ENCODE data around the gene AGO3. TPM values are rescaled to one million over a fixed set of nuclear protein-coding genes. Genes with fewer than 3 reads are reported as not detected.
A peak's percentile ranks its signal among the peaks of the same experiment; 100 is the strongest.

The AGO3 gene
- total and polyA plus RNA-seq, 10 of the 15 experiments (the other 5 are each of a cell fraction or from before 2014, with no cell fraction given), result 3.9 to 35.2 (median 12.5) TPM

DNA sequence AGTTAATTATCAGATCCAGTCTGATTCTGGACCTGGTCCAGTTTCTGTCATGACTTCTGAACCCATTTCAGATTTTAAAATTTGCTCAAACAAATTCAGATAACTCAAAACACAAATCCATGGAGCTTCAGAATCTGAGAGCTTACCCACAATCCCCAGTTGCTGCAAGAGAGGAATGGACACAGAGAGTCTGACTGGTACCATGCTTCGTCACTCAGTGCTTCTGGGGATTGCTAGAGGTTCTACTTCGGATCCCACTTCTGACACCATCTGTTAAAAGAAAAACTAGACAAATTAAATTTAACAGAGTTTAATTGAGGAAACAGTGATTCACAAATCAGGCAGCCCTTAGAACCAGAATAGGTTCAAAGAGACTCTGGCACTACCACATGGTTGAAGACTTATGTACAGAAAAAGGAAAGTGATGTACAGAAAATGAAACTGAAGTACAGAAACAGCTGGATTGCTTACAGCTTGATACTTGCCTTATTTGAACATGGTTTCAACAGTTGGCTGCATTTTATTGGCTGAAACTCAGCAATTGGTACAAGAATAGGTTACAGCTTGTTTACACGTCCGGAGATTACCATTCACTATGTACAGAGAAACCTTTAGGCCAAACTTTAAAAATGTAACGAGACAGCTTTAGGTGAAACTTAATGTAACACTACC lies 92.3 kb downstream of the AGO3 start (continued):
- TF ChIP-seq NFYB (IDR thresholded peaks at IDR 0.05; ENCODE audit: insufficient read depth, low read depth, low read length) (peak; percentile 54; the same call in 1 of the 2 replicates), GABPA (IDR thresholded peaks at IDR 0.05; ENCODE audit: low read depth) (no peak), CBFB (IDR thresholded peaks at IDR 0.05; ENCODE audit: low read depth) (no peak), ATF7 (IDR thresholded peaks at IDR 0.05; ENCODE audit: low read depth) (peak; percentile 21; the same call in 1 of the 2 replicates), SRF (IDR thresholded peaks at IDR 0.05; ENCODE audit: low read depth in 2 of 2, low read length in 2 of 2) (peak; percentile 63 to 96), HDGF (IDR thresholded peaks at IDR 0.05) (no peak), FOXK2 (IDR thresholded peaks at IDR 0.05) (peak; percentile 86), RBBP5 (conservative IDR thresholded peaks at IDR 0.05) (no peak), MXI1 (IDR thresholded peaks at IDR 0.05; ENCODE audit: low read depth, low read length) (no peak), RELA (IDR thresholded peaks at IDR 0.05; ENCODE audit: borderline replicate concordance, partially characterized antibody) (no peak), GATAD2B (conservative IDR thresholded peaks at IDR 0.05; ENCODE audit: low read depth) (no peak), MEF2A (IDR thresholded peaks at IDR 0.05; ENCODE audit: insufficient read depth, low read depth, low read length) (peak; percentile 83; the same call in 1 of the 2 replicates), YY1 (IDR thresholded peaks at IDR 0.05; ENCODE audit: low read depth, low read length) (no peak)
- TF ChIP-seq, protein P1, sequence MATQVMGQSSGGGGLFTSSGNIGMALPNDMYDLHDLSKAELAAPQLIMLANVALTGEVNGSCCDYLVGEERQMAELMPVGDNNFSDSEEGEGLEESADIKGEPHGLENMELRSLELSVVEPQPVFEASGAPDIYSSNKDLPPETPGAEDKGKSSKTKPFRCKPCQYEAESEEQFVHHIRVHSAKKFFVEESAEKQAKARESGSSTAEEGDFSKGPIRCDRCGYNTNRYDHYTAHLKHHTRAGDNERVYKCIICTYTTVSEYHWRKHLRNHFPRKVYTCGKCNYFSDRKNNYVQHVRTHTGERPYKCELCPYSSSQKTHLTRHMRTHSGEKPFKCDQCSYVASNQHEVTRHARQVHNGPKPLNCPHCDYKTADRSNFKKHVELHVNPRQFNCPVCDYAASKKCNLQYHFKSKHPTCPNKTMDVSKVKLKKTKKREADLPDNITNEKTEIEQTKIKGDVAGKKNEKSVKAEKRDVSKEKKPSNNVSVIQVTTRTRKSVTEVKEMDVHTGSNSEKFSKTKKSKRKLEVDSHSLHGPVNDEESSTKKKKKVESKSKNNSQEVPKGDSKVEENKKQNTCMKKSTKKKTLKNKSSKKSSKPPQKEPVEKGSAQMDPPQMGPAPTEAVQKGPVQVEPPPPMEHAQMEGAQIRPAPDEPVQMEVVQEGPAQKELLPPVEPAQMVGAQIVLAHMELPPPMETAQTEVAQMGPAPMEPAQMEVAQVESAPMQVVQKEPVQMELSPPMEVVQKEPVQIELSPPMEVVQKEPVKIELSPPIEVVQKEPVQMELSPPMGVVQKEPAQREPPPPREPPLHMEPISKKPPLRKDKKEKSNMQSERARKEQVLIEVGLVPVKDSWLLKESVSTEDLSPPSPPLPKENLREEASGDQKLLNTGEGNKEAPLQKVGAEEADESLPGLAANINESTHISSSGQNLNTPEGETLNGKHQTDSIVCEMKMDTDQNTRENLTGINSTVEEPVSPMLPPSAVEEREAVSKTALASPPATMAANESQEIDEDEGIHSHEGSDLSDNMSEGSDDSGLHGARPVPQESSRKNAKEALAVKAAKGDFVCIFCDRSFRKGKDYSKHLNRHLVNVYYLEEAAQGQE (IDR thresholded peaks at IDR 0.05; ENCODE audit: low read depth, low read length), result no peak
- TF ChIP-seq, protein P2, sequence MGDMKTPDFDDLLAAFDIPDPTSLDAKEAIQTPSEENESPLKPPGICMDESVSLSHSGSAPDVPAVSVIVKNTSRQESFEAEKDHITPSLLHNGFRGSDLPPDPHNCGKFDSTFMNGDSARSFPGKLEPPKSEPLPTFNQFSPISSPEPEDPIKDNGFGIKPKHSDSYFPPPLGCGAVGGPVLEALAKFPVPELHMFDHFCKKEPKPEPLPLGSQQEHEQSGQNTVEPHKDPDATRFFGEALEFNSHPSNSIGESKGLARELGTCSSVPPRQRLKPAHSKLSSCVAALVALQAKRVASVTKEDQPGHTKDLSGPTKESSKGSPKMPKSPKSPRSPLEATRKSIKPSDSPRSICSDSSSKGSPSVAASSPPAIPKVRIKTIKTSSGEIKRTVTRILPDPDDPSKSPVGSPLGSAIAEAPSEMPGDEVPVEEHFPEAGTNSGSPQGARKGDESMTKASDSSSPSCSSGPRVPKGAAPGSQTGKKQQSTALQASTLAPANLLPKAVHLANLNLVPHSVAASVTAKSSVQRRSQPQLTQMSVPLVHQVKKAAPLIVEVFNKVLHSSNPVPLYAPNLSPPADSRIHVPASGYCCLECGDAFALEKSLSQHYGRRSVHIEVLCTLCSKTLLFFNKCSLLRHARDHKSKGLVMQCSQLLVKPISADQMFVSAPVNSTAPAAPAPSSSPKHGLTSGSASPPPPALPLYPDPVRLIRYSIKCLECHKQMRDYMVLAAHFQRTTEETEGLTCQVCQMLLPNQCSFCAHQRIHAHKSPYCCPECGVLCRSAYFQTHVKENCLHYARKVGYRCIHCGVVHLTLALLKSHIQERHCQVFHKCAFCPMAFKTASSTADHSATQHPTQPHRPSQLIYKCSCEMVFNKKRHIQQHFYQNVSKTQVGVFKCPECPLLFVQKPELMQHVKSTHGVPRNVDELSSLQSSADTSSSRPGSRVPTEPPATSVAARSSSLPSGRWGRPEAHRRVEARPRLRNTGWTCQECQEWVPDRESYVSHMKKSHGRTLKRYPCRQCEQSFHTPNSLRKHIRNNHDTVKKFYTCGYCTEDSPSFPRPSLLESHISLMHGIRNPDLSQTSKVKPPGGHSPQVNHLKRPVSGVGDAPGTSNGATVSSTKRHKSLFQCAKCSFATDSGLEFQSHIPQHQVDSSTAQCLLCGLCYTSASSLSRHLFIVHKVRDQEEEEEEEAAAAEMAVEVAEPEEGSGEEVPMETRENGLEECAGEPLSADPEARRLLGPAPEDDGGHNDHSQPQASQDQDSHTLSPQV (IDR thresholded peaks at IDR 0.05), result no peak
- TF ChIP-seq, protein P3, sequence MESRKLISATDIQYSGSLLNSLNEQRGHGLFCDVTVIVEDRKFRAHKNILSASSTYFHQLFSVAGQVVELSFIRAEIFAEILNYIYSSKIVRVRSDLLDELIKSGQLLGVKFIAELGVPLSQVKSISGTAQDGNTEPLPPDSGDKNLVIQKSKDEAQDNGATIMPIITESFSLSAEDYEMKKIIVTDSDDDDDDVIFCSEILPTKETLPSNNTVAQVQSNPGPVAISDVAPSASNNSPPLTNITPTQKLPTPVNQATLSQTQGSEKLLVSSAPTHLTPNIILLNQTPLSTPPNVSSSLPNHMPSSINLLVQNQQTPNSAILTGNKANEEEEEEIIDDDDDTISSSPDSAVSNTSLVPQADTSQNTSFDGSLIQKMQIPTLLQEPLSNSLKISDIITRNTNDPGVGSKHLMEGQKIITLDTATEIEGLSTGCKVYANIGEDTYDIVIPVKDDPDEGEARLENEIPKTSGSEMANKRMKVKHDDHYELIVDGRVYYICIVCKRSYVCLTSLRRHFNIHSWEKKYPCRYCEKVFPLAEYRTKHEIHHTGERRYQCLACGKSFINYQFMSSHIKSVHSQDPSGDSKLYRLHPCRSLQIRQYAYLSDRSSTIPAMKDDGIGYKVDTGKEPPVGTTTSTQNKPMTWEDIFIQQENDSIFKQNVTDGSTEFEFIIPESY (IDR thresholded peaks at IDR 0.05), result no peak
